ENCODE data around the gene EIF4B. TPM values are rescaled to one million over a fixed set of nuclear protein-coding genes. Genes with fewer than 3 reads are reported as not detected.
A peak's percentile ranks its signal among the peaks of the same experiment; 100 is the strongest.

The EIF4B gene
- total and polyA plus RNA-seq, 9 of the 15 experiments (the other 6 are each of a cell fraction or from before 2014, with no cell fraction given), result 138 to 669 (median 552) TPM

DNA sequence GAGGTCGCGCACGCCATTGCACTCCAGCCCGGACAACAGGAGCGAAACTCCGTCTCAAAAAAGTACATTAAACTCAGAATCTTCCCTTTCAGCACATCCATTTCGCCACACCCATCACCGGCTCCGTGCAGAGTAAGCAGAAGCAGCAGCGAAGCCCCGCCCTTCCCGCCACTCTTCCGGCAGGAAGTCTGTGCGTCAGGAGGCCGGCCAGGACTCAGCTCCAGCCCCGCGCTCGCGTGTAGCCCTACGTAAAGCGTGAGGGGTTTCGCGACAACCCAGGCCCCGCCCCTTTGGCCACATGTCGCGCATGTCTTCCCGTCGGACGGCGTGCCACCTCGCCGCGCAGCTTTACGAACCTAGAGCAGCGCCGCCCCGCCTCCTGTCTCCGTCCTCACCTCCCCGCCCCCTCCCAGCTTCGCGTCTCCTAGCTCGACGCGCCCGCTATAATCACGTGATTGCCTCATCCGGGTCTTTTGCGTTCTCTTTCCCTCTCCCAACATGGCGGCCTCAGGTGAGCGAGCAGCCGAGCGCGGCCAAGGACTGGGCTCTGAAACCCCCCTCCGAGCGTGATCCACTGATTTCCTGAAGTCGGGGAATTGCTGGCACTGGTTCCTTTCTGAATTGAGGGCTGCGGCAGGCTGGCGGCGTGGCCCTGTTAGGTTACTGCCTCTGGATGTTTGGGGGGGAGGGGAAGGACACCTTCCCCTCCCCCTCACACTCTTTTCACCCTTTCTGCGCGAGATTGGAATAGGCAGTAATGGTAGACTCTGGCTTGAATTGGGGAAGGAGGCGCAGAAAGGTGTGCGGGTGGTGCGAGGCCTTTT lies at the start of gene EIF4B (continued):
- peak; percentile 79 for TF ChIP-seq MTA1 (IDR thresholded peaks at IDR 0.05; ENCODE audit: borderline replicate concordance)
- TF ChIP-seq, protein P1, sequence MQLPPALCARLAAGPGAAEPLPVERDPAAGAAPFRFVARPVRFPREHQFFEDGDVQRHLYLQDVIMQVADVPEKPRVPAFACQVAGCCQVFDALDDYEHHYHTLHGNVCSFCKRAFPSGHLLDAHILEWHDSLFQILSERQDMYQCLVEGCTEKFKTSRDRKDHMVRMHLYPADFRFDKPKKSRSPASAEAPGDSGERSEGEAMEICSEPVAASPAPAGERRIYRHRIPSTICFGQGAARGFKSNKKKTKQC (CRISPR knock-in tag; IDR thresholded peaks at IDR 0.05), result 0 out of 2 replicates have a peak, but pooled peaks have one; percentile 43
- no peak for TF ChIP-seq ILK (tag; IDR thresholded peaks at IDR 0.05; ENCODE audit: borderline replicate concordance, low read depth)
- TF ChIP-seq, protein P2, sequence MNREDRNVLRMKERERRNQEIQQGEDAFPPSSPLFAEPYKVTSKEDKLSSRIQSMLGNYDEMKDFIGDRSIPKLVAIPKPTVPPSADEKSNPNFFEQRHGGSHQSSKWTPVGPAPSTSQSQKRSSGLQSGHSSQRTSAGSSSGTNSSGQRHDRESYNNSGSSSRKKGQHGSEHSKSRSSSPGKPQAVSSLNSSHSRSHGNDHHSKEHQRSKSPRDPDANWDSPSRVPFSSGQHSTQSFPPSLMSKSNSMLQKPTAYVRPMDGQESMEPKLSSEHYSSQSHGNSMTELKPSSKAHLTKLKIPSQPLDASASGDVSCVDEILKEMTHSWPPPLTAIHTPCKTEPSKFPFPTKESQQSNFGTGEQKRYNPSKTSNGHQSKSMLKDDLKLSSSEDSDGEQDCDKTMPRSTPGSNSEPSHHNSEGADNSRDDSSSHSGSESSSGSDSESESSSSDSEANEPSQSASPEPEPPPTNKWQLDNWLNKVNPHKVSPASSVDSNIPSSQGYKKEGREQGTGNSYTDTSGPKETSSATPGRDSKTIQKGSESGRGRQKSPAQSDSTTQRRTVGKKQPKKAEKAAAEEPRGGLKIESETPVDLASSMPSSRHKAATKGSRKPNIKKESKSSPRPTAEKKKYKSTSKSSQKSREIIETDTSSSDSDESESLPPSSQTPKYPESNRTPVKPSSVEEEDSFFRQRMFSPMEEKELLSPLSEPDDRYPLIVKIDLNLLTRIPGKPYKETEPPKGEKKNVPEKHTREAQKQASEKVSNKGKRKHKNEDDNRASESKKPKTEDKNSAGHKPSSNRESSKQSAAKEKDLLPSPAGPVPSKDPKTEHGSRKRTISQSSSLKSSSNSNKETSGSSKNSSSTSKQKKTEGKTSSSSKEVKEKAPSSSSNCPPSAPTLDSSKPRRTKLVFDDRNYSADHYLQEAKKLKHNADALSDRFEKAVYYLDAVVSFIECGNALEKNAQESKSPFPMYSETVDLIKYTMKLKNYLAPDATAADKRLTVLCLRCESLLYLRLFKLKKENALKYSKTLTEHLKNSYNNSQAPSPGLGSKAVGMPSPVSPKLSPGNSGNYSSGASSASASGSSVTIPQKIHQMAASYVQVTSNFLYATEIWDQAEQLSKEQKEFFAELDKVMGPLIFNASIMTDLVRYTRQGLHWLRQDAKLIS (CRISPR knock-in tag; IDR thresholded peaks at IDR 0.05), result no peak
- no peak for TF ChIP-seq HDGF (IDR thresholded peaks at IDR 0.05)
- TF ChIP-seq SIN3A (IDR thresholded peaks at IDR 0.05; ENCODE audit: borderline replicate concordance in 2 of 2, control insufficient read depth in 1 of 2, low read depth in 2 of 2, low read length in 2 of 2), result no peak; a peak in 1 of 4 replicates
- TF ChIP-seq, protein P3, sequence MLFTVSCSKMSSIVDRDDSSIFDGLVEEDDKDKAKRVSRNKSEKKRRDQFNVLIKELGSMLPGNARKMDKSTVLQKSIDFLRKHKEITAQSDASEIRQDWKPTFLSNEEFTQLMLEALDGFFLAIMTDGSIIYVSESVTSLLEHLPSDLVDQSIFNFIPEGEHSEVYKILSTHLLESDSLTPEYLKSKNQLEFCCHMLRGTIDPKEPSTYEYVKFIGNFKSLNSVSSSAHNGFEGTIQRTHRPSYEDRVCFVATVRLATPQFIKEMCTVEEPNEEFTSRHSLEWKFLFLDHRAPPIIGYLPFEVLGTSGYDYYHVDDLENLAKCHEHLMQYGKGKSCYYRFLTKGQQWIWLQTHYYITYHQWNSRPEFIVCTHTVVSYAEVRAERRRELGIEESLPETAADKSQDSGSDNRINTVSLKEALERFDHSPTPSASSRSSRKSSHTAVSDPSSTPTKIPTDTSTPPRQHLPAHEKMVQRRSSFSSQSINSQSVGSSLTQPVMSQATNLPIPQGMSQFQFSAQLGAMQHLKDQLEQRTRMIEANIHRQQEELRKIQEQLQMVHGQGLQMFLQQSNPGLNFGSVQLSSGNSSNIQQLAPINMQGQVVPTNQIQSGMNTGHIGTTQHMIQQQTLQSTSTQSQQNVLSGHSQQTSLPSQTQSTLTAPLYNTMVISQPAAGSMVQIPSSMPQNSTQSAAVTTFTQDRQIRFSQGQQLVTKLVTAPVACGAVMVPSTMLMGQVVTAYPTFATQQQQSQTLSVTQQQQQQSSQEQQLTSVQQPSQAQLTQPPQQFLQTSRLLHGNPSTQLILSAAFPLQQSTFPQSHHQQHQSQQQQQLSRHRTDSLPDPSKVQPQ (CRISPR knock-in tag; IDR thresholded peaks at IDR 0.05; ENCODE audit: borderline replicate concordance), result no peak
- TF ChIP-seq ZNF184 (CRISPR knock-in tag; IDR thresholded peaks at IDR 0.05), result no peak
- TF ChIP-seq SMAD4 (CRISPR knock-in tag; conservative IDR thresholded peaks at IDR 0.05), result peak; percentile 55
- TF ChIP-seq POLR2G (IDR thresholded peaks at IDR 0.05; ENCODE audit: low read depth, low read length), result peak; percentile 93
- TF ChIP-seq, protein P4, sequence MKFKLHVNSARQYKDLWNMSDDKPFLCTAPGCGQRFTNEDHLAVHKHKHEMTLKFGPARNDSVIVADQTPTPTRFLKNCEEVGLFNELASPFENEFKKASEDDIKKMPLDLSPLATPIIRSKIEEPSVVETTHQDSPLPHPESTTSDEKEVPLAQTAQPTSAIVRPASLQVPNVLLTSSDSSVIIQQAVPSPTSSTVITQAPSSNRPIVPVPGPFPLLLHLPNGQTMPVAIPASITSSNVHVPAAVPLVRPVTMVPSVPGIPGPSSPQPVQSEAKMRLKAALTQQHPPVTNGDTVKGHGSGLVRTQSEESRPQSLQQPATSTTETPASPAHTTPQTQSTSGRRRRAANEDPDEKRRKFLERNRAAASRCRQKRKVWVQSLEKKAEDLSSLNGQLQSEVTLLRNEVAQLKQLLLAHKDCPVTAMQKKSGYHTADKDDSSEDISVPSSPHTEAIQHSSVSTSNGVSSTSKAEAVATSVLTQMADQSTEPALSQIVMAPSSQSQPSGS (CRISPR knock-in tag; IDR thresholded peaks at IDR 0.05), result no peak
- TF ChIP-seq, protein P5, sequence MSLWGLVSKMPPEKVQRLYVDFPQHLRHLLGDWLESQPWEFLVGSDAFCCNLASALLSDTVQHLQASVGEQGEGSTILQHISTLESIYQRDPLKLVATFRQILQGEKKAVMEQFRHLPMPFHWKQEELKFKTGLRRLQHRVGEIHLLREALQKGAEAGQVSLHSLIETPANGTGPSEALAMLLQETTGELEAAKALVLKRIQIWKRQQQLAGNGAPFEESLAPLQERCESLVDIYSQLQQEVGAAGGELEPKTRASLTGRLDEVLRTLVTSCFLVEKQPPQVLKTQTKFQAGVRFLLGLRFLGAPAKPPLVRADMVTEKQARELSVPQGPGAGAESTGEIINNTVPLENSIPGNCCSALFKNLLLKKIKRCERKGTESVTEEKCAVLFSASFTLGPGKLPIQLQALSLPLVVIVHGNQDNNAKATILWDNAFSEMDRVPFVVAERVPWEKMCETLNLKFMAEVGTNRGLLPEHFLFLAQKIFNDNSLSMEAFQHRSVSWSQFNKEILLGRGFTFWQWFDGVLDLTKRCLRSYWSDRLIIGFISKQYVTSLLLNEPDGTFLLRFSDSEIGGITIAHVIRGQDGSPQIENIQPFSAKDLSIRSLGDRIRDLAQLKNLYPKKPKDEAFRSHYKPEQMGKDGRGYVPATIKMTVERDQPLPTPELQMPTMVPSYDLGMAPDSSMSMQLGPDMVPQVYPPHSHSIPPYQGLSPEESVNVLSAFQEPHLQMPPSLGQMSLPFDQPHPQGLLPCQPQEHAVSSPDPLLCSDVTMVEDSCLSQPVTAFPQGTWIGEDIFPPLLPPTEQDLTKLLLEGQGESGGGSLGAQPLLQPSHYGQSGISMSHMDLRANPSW (CRISPR knock-in tag; IDR thresholded peaks at IDR 0.05), result no peak
